M059J (cell line): Measurements from ENCODE around the gene FBXO47. TPM values are rescaled to one million over a fixed set of nuclear protein-coding genes. Genes with fewer than 3 reads are reported as not detected.
"Not testable (repeated sequence)": the region's sequence is repeated elsewhere in the genome, so short reads cannot be mapped to it uniquely, and the experiment has no call there.

Experiments
- DNase-seq: peaks from one replicate; pipeline ENCODE4 v3.0.0-alpha.2; 2012; ENCODE audit warnings: low read depth
- total RNA-seq: library from RNA; depleted of rRNA; stranded (reverse); fragments of >200 nt; shearing (Covaris generic); gene quantifications from 2 replicates; pipeline ENCODE4 v1.2.3, GENCODE V29; 2014

FBXO47 gene
- total RNA-seq, 1 experiment from 2014 or later: not detected

- peak; percentile 68 for DNase-seq
Measured at GRCh38 chr17:38922538-38923297, 44.5 kb downstream of the FBXO47 start.

- DNase-seq: peak; percentile 31
Measured at GRCh38 chr17:38921756-38922411, 45.3 kb downstream of the FBXO47 start.

- no peak for DNase-seq
Measured at GRCh38 chr17:38920374-38921291, 46.6 kb downstream of the FBXO47 start.

- no peak for DNase-seq
Measured at GRCh38 chr17:38919316-38920078, 47.7 kb downstream of the FBXO47 start.

- DNase-seq: no peak
Measured at GRCh38 chr17:38918916-38919315, 48.3 kb downstream of the FBXO47 start.

GRCh38 chr17:38918129-38918913, 48.9 kb downstream of the FBXO47 start:
- no peak for DNase-seq

- DNase-seq: no peak
Measured at GRCh38 chr17:38917259-38917658, 49.9 kb downstream of the FBXO47 start.

- no peak for DNase-seq
Measured at GRCh38 chr17:38916771-38917170, 50.4 kb downstream of the FBXO47 start.

GRCh38 chr17:38915639-38915995, 51.6 kb downstream of the FBXO47 start:
- no peak for DNase-seq

- DNase-seq: no peak
Measured at GRCh38 chr17:38914741-38915638, 52.2 kb downstream of the FBXO47 start.

- no peak for DNase-seq
Measured at GRCh38 chr17:38912221-38912813, 54.9 kb downstream of the FBXO47 start.

- DNase-seq: not testable (repeated sequence)
Measured at GRCh38 chr17:38911731-38912081, 55.5 kb downstream of the FBXO47 start.

GRCh38 chr17:38911081-38911730, 56.0 kb downstream of the FBXO47 start:
- no peak for DNase-seq

GRCh38 chr17:38910325-38910724, 56.9 kb downstream of the FBXO47 start:
- no peak for DNase-seq

GRCh38 chr17:38908676-38909181, 58.5 kb downstream of the FBXO47 start:
- no peak for DNase-seq

GRCh38 chr17:38907930-38908675, 59.1 kb downstream of the FBXO47 start:
- DNase-seq: no peak

- no peak for DNase-seq
Measured at GRCh38 chr17:38906460-38907228, 60.6 kb downstream of the FBXO47 start.
